COLO829 (cell line): ENCODE measurements around the gene OPN1MW3.
"Not testable (repeated sequence)": the region's sequence is repeated elsewhere in the genome, so short reads cannot be mapped to it uniquely, and the experiment has no call there.

Experiments
- DNase-seq: peaks from one replicate; pipeline ENCODE4 v3.0.0; 2012; ENCODE audit warnings: low spot score

OPN1MW3 gene

GRCh38 chrX:154296731-154297130 is 39.3 kb downstream of the OPN1MW3 start:
- DNase-seq: no peak

- no peak for DNase-seq
These were observed 40.9 kb downstream of the OPN1MW3 start for GRCh38 chrX:154298312-154298711.

DNA sequence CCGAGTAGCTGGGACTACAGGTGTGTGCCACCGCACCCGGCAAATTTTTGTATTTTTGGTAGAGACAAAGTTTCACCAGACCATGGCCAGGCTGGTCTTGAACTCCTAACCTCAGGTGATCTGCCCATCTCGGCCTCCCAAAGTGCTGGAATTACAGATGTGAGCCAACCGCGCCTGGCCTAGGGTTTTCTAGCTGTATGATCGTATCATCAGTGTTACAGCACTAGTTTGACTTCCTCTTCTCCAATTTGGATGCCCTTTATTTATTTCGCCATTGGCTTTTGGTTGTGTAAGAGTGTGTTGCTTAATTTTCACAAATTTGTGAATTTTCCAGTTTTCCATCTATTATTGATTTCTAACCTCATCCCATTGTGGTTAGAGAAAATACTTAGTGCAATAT is 43.4 kb downstream of the OPN1MW3 start:
- no peak for DNase-seq

- DNase-seq: not testable (repeated sequence)
These were observed 45.6 kb downstream of the OPN1MW3 start for GRCh38 chrX:154302998-154303397.

GRCh38 chrX:154303476-154303875 is 46.1 kb downstream of the OPN1MW3 start:
- no peak for DNase-seq

DNA sequence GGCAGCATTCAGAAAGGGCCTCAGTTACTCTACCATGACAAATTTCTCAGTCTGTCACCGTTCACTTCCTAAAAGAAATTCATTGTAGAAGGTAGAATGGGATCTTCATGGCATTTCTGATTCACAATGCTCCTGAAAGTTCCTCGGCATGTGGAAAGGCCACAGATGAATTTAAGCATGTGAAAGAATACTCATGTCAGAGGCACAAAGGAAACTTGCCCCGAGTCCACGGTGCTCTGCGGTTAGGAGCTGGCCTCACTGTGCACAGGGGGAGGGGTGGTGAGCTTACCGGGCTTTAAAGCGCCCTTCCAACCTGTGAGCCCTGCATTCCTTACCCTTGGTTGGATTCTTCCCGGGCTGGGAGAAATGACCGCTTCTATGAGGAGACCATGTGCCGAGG is 47.5 kb downstream of the OPN1MW3 start:
- DNase-seq: no peak

GRCh38 chrX:154305541-154306205 is 48.3 kb downstream of the OPN1MW3 start:
- DNase-seq: no peak

GRCh38 chrX:154307202-154307601 is 49.8 kb downstream of the OPN1MW3 start:
- no peak for DNase-seq

DNA sequence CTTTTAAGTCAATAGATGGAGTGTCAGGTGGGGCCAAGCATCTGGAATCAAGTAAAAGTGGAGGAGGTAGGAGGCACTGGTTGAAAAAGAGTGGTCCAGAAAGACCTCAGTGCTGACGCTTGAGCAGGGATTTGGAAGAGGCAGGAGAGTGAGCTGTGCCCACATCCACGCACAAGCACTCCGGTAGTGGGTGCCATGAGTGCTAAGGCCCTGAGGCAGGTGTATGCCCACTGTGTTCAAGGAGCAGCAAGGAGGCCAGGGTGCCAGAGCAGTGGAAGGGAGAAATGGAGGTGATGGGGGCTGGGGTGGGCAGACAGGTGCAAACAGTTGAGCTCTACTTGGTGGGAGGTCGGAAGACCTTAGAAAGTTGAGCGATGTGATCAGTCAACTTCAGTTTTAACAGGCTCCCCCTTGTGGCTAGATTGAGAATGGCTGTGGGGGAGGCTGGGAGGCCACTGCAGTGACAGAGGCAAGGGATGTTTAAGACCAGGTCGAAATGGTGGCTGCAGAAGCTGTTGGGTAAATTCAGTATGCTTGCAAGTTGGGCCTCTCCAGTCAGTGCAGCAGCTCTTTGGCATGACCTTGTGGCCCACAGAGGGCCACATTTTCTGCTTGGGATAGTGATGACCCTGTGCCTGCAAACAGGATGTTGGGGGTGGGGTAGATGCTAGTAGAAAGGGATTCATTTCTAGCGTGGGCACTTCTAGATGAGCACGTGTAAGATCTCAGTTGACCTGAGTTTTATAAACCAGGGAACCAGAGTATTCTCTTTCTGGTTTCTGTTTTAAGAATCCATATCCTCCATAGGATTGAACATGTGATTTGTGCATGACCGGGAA is 50.9 kb downstream of the OPN1MW3 start:
- peak; percentile 27 for DNase-seq

- no peak for DNase-seq
These were observed 51.8 kb downstream of the OPN1MW3 start for GRCh38 chrX:154309041-154309775.

DNA sequence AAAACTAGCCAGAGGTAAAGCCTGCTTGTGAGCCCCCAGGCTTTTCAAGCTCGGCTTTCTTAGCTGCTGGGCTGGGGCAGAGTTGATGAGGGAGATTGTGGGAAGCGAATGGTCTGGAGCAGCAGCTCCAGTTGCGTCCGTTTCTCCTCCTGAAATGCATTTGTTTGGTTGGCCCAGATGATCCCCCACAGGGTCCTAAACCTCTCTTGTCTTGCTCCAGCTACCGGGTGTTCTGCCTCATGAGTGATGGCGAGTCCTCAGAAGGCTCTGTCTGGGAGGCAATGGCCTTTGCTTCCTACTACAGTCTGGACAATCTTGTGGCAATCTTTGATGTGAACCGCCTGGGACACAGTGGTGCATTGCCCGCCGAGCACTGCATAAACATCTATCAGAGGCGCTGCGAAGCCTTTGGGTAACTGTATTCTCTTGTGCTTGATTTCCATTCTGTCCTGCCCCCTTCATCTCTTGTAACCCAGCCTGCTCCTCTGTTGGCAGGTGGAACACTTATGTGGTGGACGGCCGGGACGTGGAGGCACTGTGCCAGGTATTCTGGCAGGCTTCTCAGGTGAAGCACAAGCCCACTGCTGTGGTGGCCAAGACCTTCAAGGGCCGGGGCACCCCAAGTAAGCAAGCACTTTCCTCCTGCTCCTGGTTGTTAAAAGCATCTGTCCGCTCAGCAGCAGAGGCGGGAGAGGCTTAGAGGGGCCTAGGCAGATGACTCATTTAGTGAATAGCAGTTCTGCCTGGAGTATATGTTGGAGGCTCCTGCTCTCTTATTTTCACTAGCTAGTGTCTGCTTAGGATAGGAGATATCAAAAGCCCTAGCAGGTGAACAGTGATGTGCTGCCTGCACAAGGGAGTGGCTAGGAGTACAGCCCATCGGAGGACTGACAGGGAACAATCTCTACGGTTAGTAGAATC is 53.5 kb downstream of the OPN1MW3 start:
- DNase-seq: no peak

GRCh38 chrX:154312116-154312515 is 54.7 kb downstream of the OPN1MW3 start:
- no peak for DNase-seq

- DNase-seq: peak; percentile 56
These were observed 55.8 kb downstream of the OPN1MW3 start for GRCh38 chrX:154313147-154313546.

GRCh38 chrX:154315416-154315815 is 58.0 kb downstream of the OPN1MW3 start:
- DNase-seq: no peak

- DNase-seq: peak; percentile 5
These were observed 60.1 kb downstream of the OPN1MW3 start for GRCh38 chrX:154317391-154317995.

DNA sequence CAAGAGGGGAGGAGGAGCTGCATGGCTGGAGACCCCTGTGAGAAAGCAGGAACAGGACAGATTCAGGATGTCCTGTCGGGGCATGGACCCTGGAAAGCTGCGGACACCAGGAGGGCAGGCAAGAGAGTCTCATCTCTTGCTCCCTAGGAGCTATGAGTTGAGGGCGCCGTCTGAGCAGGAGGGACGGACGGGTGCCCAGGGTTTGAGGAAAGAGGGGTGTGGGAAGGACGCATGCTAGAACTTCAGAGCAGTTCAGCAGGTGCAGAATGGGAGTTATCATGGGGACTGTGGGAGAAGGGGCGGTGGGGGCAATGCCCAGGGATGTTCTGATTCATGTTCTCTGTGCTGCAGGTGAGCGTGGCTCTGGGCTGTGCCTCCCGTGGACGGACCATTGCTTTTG is 63.0 kb downstream of the OPN1MW3 start:
- DNase-seq: no peak
